ENCODE measurements around the gene ANXA10. TPM values are rescaled to one million over a fixed set of nuclear protein-coding genes. Genes with fewer than 3 reads are reported as not detected.

Gene ANXA10
- total and polyA plus RNA-seq, 2 experiments from 2014 or later: not detected

DNA sequence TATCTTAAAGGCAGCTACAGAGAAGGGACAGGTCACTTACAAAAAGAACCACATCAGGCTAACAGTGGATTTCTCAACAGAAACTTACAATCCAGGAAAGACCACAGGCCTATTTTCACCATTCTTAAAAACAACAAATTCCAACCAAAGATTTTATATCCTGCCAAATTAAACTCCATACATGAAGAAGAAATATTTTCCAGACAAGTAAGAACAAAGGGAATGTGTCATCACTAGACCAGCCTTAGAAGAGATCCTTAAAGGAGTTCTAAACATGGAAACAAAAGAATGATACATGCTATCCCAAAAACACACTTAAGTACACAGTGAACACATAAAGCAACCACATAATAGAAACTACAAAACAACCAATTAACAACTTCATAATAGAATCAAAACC is 105.6 kb downstream of the ANXA10 start (continued):
- TF ChIP-seq, protein P1, sequence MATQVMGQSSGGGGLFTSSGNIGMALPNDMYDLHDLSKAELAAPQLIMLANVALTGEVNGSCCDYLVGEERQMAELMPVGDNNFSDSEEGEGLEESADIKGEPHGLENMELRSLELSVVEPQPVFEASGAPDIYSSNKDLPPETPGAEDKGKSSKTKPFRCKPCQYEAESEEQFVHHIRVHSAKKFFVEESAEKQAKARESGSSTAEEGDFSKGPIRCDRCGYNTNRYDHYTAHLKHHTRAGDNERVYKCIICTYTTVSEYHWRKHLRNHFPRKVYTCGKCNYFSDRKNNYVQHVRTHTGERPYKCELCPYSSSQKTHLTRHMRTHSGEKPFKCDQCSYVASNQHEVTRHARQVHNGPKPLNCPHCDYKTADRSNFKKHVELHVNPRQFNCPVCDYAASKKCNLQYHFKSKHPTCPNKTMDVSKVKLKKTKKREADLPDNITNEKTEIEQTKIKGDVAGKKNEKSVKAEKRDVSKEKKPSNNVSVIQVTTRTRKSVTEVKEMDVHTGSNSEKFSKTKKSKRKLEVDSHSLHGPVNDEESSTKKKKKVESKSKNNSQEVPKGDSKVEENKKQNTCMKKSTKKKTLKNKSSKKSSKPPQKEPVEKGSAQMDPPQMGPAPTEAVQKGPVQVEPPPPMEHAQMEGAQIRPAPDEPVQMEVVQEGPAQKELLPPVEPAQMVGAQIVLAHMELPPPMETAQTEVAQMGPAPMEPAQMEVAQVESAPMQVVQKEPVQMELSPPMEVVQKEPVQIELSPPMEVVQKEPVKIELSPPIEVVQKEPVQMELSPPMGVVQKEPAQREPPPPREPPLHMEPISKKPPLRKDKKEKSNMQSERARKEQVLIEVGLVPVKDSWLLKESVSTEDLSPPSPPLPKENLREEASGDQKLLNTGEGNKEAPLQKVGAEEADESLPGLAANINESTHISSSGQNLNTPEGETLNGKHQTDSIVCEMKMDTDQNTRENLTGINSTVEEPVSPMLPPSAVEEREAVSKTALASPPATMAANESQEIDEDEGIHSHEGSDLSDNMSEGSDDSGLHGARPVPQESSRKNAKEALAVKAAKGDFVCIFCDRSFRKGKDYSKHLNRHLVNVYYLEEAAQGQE (IDR thresholded peaks at IDR 0.05; ENCODE audit: unreplicated experiment): no peak

DNA sequence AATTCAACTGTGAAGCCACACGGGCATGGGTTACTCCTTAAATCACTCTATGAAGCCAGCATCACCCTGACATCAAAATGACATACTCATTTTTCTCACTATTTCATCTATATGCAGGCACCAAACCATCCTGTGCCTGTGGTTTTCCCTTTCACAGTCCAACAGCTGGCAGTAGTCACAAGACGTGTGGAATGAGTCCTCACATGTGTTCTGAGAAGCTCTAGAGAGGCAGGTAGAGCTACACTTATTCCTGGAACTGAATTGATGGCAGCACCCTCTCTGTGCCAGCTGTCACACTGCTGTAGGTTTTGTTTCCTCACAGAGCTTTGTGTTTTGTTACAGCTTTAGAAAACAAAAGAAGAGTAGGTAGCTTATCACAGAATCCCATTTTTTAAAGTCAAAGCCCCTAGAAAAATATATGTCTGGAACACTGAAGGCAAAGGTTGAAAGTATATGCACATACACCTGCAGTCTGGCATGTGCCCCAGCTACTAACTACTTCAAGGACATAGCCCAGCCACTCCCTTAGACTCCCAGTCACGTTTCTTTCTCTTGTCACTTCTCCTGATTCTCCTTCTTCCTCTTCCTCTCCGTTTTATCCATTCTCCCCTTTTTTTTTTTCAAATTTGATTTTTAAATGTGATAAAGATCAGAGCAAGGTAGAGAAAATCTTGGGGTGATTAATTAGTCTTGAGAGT is 107.1 kb downstream of the ANXA10 start:
- H3K4me1 ChIP-seq (ENCODE audit: insufficient read depth): no peaks in the 10 kb centered on the region
- H3K79me2 ChIP-seq (replicated peaks; ENCODE audit: insufficient read depth): no peaks in the 10 kb centered on the region
- H3F3A ChIP-seq (replicated peaks; ENCODE audit: low read depth): no peaks in the 10 kb centered on the region
- DNase-seq (ENCODE audit: low spot score) (no peak), ATAC-seq (no peak)
- Mint-ChIP-seq H3K36me3 (ENCODE audit: low read depth) (peaks cover 36% of the 10 kb centered on the region), H3K4me3 (no peak overlapping the region), H3K27me3 (ENCODE audit: insufficient read depth, low read depth, poor library complexity) (no peaks in the 10 kb centered on the region), H3K4me1 (no peaks in the 10 kb centered on the region), H3K9me3 (peaks cover 57% of the 10 kb centered on the region), H3K27ac (no peak overlapping the region)
- peaks cover 3% of the 10 kb centered on the region; the same call in 1 of the 2 replicates for H3K9me2 ChIP-seq (ENCODE audit: insufficient read depth)
- H3K4me3 ChIP-seq: no peak overlapping the region
- H3K27ac ChIP-seq (ENCODE audit: low read depth): no peak overlapping the region
- no peaks in the 10 kb centered on the region for H3K27me3 ChIP-seq (ENCODE audit: insufficient read depth)
- H2AFZ ChIP-seq: no peak overlapping the region
- no peaks in the 10 kb centered on the region for H4K20me1 ChIP-seq (replicated peaks; ENCODE audit: insufficient read depth)
- no peak overlapping the region for H3K4me2 ChIP-seq
- peaks cover under 1% of the 10 kb centered on the region; the same call in 1 of the 2 replicates for H3K36me3 ChIP-seq (ENCODE audit: insufficient read depth)
- TF ChIP-seq, protein P2, sequence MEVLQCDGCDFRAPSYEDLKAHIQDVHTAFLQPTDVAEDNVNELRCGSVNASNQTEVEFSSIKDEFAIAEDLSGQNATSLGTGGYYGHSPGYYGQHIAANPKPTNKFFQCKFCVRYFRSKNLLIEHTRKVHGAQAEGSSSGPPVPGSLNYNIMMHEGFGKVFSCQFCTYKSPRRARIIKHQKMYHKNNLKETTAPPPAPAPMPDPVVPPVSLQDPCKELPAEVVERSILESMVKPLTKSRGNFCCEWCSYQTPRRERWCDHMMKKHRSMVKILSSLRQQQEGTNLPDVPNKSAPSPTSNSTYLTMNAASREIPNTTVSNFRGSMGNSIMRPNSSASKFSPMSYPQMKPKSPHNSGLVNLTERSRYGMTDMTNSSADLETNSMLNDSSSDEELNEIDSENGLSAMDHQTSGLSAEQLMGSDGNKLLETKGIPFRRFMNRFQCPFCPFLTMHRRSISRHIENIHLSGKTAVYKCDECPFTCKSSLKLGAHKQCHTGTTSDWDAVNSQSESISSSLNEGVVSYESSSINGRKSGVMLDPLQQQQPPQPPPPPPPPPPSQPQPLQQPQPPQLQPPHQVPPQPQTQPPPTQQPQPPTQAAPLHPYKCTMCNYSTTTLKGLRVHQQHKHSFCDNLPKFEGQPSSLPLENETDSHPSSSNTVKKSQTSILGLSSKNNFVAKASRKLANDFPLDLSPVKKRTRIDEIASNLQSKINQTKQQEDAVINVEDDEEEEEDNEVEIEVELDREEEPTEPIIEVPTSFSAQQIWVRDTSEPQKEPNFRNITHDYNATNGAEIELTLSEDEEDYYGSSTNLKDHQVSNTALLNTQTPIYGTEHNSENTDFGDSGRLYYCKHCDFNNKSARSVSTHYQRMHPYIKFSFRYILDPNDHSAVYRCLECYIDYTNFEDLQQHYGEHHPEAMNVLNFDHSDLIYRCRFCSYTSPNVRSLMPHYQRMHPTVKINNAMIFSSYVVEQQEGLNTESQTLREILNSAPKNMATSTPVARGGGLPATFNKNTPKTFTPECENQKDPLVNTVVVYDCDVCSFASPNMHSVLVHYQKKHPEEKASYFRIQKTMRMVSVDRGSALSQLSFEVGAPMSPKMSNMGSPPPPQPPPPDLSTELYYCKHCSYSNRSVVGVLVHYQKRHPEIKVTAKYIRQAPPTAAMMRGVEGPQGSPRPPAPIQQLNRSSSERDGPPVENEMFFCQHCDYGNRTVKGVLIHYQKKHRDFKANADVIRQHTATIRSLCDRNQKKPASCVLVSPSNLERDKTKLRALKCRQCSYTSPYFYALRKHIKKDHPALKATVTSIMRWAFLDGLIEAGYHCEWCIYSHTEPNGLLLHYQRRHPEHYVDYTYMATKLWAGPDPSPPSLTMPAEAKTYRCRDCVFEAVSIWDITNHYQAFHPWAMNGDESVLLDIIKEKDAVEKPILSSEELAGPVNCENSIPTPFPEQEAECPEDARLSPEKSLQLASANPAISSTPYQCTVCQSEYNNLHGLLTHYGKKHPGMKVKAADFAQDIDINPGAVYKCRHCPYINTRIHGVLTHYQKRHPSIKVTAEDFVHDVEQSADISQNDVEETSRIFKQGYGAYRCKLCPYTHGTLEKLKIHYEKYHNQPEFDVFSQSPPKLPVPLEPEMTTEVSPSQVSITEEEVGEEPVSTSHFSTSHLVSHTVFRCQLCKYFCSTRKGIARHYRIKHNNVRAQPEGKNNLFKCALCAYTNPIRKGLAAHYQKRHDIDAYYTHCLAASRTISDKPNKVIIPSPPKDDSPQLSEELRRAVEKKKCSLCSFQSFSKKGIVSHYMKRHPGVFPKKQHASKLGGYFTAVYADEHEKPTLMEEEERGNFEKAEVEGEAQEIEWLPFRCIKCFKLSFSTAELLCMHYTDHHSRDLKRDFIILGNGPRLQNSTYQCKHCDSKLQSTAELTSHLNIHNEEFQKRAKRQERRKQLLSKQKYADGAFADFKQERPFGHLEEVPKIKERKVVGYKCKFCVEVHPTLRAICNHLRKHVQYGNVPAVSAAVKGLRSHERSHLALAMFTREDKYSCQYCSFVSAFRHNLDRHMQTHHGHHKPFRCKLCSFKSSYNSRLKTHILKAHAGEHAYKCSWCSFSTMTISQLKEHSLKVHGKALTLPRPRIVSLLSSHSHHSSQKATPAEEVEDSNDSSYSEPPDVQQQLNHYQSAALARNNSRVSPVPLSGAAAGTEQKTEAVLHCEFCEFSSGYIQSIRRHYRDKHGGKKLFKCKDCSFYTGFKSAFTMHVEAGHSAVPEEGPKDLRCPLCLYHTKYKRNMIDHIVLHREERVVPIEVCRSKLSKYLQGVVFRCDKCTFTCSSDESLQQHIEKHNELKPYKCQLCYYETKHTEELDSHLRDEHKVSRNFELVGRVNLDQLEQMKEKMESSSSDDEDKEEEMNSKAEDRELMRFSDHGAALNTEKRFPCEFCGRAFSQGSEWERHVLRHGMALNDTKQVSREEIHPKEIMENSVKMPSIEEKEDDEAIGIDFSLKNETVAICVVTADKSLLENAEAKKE (CRISPR knock-in tag; IDR thresholded peaks at IDR 0.05): no peak
- TF ChIP-seq NANOG (IDR thresholded peaks at IDR 0.05; ENCODE audit: borderline replicate concordance): no peak
- no peak for TF ChIP-seq STAT1 (IDR thresholded peaks at IDR 0.05; ENCODE audit: unreplicated experiment)
- TF ChIP-seq POLR2AphosphoS5 (IDR thresholded peaks at IDR 0.05; ENCODE audit: low read depth): no peak
- TF ChIP-seq, protein P1 (IDR thresholded peaks at IDR 0.05; ENCODE audit: unreplicated experiment): no peak
- no peak for TF ChIP-seq EZH2 (IDR thresholded peaks at IDR 0.05; ENCODE audit: low read depth, unreplicated experiment)
- no peak for TF ChIP-seq JUNB (IDR thresholded peaks at IDR 0.05; ENCODE audit: unreplicated experiment)
- TF ChIP-seq, protein P3, sequence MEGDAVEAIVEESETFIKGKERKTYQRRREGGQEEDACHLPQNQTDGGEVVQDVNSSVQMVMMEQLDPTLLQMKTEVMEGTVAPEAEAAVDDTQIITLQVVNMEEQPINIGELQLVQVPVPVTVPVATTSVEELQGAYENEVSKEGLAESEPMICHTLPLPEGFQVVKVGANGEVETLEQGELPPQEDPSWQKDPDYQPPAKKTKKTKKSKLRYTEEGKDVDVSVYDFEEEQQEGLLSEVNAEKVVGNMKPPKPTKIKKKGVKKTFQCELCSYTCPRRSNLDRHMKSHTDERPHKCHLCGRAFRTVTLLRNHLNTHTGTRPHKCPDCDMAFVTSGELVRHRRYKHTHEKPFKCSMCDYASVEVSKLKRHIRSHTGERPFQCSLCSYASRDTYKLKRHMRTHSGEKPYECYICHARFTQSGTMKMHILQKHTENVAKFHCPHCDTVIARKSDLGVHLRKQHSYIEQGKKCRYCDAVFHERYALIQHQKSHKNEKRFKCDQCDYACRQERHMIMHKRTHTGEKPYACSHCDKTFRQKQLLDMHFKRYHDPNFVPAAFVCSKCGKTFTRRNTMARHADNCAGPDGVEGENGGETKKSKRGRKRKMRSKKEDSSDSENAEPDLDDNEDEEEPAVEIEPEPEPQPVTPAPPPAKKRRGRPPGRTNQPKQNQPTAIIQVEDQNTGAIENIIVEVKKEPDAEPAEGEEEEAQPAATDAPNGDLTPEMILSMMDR (conservative IDR thresholded peaks at IDR 0.05; ENCODE audit: low read depth in 2 of 2): no peak
- TF ChIP-seq CREB1 (CRISPR knock-in tag; IDR thresholded peaks at IDR 0.05; ENCODE audit: low read depth): no peak

All from GM23338 (cell line).